Measurements from ENCODE around the gene CRLF2. TPM values are rescaled to one million over a fixed set of nuclear protein-coding genes. Genes with fewer than 3 reads are reported as not detected.

The CRLF2 gene
- total RNA-seq, 1 experiment from 2014 or later: not detected

Other genes starting within 250 kb of the CRLF2 start
- not detected in 2 replicates for gene CSF2RA, start 56.2 kb upstream of the CRLF2 start, total RNA-seq (2022)
- not detected in 2 replicates for gene IL3RA, start 124.1 kb upstream of the CRLF2 start, total RNA-seq (2022)
- gene SLC25A6, start 179.5 kb upstream of the CRLF2 start, total RNA-seq (2022): 319 and 463 TPM in 2 replicates
- gene ASMTL, start 240.3 kb upstream of the CRLF2 start, total RNA-seq (2022): 16.5 and 20.6 TPM in 2 replicates

Data from MCF 10A (cell line).